Suprapubic skin (tissue), 4 donors: ENCODE results near the gene CD96. TPM values are rescaled to one million over a fixed set of nuclear protein-coding genes. Genes with fewer than 3 reads are reported as not detected.
A peak's percentile ranks its signal among the peaks of the same experiment; 100 is the strongest.

Experiments
- DNase-seq, 2 donors: peaks; one replicate each; pipeline ENCODE4 v3.0.0-alpha.2; 2019; ENCODE audit warnings: low spot score in 2 of 2
- H3K27ac ChIP-seq: fragments of 200-600 bp; sonication (generic); one replicate; pipeline ENCODE4 v1.5.1; 2019
- H3K27me3 ChIP-seq: fragments of 200-600 bp; sonication (generic); one replicate; pipeline ENCODE4 v1.5.1; 2019
- H3K36me3 ChIP-seq: fragments of 200-600 bp; sonication (generic); one replicate; pipeline ENCODE4 v1.5.1; 2019
- H3K4me1 ChIP-seq: fragments of 200-600 bp; sonication (generic); one replicate; pipeline ENCODE4 v1.5.1; 2019
- H3K4me3 ChIP-seq: fragments of 200-600 bp; sonication (generic); one replicate; pipeline ENCODE4 v1.5.1; 2019; ENCODE audit warnings: mild to moderate bottlenecking
- H3K9me3 ChIP-seq: fragments of 200-600 bp; sonication (generic); one replicate; pipeline ENCODE4 v1.5.1; 2019
- CTCF ChIP-seq, 2 donors: fragments of 200-600 bp in 1 of 2; fragments of 450-650 bp in 1 of 2; sonication (generic) in 1 of 2; IDR thresholded peaks; one replicate each; pipeline ENCODE4 v1.5.1; 2016 to 2019; ENCODE audit warnings: antibody characterized with exemption in 2 of 2, mild to moderate bottlenecking in 1 of 2, moderate library complexity in 1 of 2
- EP300 ChIP-seq: sonication (generic); formaldehyde crosslinking; IDR thresholded peaks from one replicate; pipeline ENCODE4 v1.6.1; 2017; ENCODE audit warnings: antibody characterized with exemption
- POLR2A ChIP-seq, 2 donors: fragments of 450-650 bp; IDR thresholded peaks; one replicate each; pipeline ENCODE4 v1.6.1; 2017; ENCODE audit warnings: antibody characterized with exemption in 2 of 2, mild to moderate bottlenecking in 2 of 2, moderate library complexity in 2 of 2
- POLR2AphosphoS5 ChIP-seq, 3 donors: sonication (generic); formaldehyde crosslinking; IDR thresholded peaks; one replicate each; pipeline ENCODE4 v1.6.1; 2017; ENCODE audit warnings: antibody characterized with exemption in 3 of 3
- WGBS: methylation state at CpG from one replicate; pipeline ENCODE4 v1.1.5; 2018; 5-methylcytosine and 5-hydroxymethylcytosine counted together
- total RNA-seq, 4 donors: library from RNA; depleted of rRNA; stranded (reverse); fragments of >200 nt; gene quantifications; one replicate each; pipeline ENCODE4 v1.1.0, GENCODE V29; 2016

Gene CD96
- total RNA-seq, 4 donors from 2014 or later: 0.49 to 0.56 (median 0.55) TPM; not detected in 1

GRCh38 chr3:111571907-111572460 is 30.0 kb downstream of the CD96 start:
- Histone ChIP-seq H3K4me3 (no peak overlapping the region), H3K27me3 (no peaks in the 10 kb centered on the region), H3K36me3 (no peaks in the 10 kb centered on the region), H3K27ac (no peak overlapping the region), H3K9me3 (no peaks in the 10 kb centered on the region), H3K4me1 (no peaks in the 10 kb centered on the region)
- 95% methylated on average over 6 of the region's 6 CpGs for WGBS
- no peak for DNase-seq
- TF ChIP-seq POLR2A (IDR thresholded peaks at IDR 0.05) (no peak), POLR2AphosphoS5 (IDR thresholded peaks at IDR 0.05) (no peak), CTCF (IDR thresholded peaks at IDR 0.05) (no peak), EP300 (no peak)

GRCh38 chr3:111577113-111577512 is 35.1 kb downstream of the CD96 start:
- Histone ChIP-seq H3K27me3 (no peaks in the 10 kb centered on the region), H3K4me3 (no peak overlapping the region), H3K27ac (no peak overlapping the region), H3K9me3 (no peaks in the 10 kb centered on the region), H3K36me3 (no peaks in the 10 kb centered on the region), H3K4me1 (no peaks in the 10 kb centered on the region)
- DNase-seq: no peak
- WGBS: 62% methylated on average over 1 of the region's 1 CpG
- no peak for TF ChIP-seq CTCF (IDR thresholded peaks at IDR 0.05)
- TF ChIP-seq EP300: no peak
- TF ChIP-seq POLR2AphosphoS5 (IDR thresholded peaks at IDR 0.05): no peak
- no peak for TF ChIP-seq POLR2A (IDR thresholded peaks at IDR 0.05)

GRCh38 chr3:111577798-111578685 is 36.0 kb downstream of the CD96 start:
- Histone ChIP-seq H3K9me3 (no peaks in the 10 kb centered on the region), H3K27me3 (no peaks in the 10 kb centered on the region), H3K27ac (no peak overlapping the region), H3K36me3 (no peaks in the 10 kb centered on the region), H3K4me1 (no peaks in the 10 kb centered on the region), H3K4me3 (no peak overlapping the region)
- no peak for DNase-seq
- WGBS: 76% methylated on average over 4 of the region's 4 CpGs
- peak in 1 of 2 donors; percentile 27 for TF ChIP-seq CTCF (IDR thresholded peaks at IDR 0.05)
- TF ChIP-seq EP300: no peak

GRCh38 chr3:111578867-111579266 is 36.9 kb downstream of the CD96 start:
- DNase-seq: no peak
- TF ChIP-seq EP300 (no peak), CTCF (IDR thresholded peaks at IDR 0.05) (no peak), POLR2AphosphoS5 (IDR thresholded peaks at IDR 0.05) (no peak), POLR2A (IDR thresholded peaks at IDR 0.05) (no peak)
- Histone ChIP-seq H3K4me1 (no peaks in the 10 kb centered on the region), H3K27ac (no peak overlapping the region), H3K36me3 (no peaks in the 10 kb centered on the region), H3K4me3 (no peak overlapping the region), H3K27me3 (no peaks in the 10 kb centered on the region), H3K9me3 (no peaks in the 10 kb centered on the region)
- WGBS: 79% methylated on average over 4 of the region's 4 CpGs

GRCh38 chr3:111579495-111579894 is 37.5 kb downstream of the CD96 start:
- Histone ChIP-seq H3K27me3 (no peaks in the 10 kb centered on the region), H3K27ac (no peak overlapping the region), H3K4me3 (no peak overlapping the region), H3K4me1 (peaks cover under 1% of the 10 kb centered on the region), H3K9me3 (no peaks in the 10 kb centered on the region), H3K36me3 (no peaks in the 10 kb centered on the region)
- TF ChIP-seq EP300 (no peak), POLR2AphosphoS5 (IDR thresholded peaks at IDR 0.05) (no peak), CTCF (IDR thresholded peaks at IDR 0.05) (no peak), POLR2A (IDR thresholded peaks at IDR 0.05) (no peak)
- DNase-seq: no peak
- WGBS: 91% methylated on average over 5 of the region's 5 CpGs
